GM21381 (cell line): ENCODE results near the gene PACRG.

Experiments used
- ATAC-seq: cut with Tn5 transposase; IDR thresholded peaks from one replicate; pipeline ENCODE4 v1.9.1; 2021; ENCODE audit warnings: mild to moderate bottlenecking, moderate library complexity; ENCODE audit not compliant: unreplicated experiment

PACRG gene

DNA sequence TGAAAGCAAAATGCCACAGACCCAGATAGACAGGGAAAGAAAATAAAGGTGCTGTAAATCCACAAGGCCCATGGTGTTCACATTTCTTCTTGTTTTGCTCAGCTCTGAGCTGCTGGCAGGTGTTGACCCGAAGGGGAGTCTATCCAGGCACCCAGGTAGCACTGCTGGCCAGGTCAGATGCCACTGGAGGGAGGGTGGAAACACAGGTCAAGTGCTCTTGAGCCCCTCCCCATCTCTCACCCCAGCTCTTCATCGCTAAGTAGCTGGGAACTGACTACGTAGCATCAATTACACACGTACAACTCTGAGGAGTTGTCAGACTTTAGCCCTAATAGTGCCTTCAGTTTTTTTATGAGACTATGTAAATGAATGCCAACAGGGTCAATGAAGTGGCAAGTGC is 399.0 kb downstream of the PACRG start:
- ATAC-seq: no peak

DNA sequence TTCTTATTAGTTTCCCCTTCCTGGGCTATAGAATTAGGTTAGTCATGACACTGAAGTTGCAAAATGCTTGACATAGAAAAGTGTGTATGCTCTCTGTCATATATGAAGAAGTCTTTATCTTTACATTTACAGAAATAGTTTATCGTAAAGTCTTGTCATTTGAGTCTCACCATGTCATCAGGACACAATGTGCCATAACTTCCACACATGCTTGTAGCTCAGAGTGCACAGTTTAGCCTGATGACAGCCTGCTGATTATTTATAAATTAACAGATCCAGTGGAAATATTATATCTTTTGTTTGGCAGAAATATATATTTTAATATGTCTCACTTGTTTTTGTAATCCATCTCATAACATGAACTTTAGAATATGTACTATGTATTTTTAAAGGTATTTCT is 399.8 kb downstream of the PACRG start:
- ATAC-seq: no peak

DNA sequence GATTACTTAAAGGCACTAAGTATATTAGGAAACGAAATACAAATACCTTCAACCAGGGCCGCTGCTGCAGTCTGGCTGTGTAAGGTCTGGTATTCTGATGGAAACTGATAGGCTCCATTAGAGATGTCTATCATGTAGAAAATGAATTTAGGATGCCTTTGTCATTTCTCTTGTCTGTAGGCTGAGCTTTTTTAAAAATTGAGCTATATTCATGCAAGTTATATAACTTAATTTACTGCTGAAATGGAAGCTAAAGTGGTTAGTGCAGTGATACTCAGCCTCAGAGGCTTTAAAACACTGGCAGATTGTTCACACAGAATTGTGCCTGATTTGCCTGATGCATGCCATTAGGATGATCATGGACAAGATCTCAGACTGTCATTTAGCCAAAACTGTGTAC is 400.6 kb downstream of the PACRG start:
- no peak for ATAC-seq

DNA sequence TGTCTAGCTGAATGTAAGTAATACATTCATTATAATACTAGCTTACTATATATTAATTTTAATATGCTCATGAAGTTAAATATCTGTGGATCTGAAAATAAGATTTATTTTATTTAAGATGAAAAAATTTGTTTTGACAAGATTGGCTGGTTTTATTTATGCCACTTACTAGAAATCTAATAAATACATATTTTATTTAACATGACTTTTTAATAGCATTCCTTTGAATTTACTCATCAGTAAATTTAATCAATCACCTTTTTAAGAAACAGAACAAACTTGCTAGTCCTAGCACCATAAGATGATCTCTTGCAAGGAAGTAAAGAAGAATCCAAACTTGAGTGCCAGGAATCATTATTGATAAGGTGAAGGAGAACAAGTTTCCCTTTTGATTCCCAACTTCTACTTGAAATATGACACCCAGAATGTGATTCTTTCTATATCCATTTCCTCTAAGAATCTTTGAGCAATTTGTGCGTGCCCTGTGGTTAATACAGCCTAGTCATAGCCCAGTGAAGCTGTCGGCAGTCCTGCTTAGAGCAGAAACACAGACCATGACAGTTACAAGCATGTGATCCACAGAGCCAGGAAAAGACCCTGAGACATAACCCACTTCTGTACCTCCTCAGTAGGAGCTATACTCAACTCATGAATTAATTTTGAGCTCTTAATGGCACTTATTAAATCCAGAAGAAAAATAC is 404.4 kb downstream of the PACRG start:
- no peak for ATAC-seq

DNA sequence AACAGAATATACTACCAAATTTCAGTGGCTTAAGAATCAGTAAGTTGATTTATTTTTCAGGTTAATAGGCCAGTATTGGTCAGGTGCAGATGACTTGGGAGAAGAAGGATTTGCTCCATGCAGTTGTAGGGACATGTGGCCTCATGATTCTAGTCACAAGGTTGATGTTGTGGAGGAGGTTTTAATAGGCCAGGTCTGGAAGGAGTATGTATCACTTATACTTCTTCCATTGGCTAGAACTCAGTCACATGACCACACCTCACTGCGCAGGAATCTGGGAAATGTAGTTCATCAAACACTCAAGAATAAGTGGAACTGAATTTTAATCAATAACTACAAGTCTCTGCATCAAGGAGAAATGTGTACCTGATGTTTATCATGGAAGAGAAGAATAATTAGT is 405.2 kb downstream of the PACRG start:
- ATAC-seq: no peak

DNA sequence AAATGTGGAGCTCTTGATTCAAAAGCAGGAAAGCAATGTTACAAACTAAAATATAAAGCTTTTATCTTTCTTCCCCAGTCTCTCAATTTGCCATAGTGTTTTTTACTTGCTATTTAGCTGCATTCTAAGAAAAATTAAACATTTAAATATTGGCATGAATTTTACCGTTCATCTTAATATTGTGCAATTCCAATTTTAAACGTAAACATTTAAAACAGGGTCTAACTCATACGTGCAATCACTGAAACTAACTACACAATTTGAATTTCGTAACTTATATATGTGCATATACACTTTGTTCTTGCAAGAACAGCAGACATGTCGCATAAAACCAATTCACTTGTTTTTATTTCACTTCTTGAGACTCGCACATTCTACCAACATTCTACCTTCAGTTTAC is 405.9 kb downstream of the PACRG start:
- ATAC-seq: no peak

DNA sequence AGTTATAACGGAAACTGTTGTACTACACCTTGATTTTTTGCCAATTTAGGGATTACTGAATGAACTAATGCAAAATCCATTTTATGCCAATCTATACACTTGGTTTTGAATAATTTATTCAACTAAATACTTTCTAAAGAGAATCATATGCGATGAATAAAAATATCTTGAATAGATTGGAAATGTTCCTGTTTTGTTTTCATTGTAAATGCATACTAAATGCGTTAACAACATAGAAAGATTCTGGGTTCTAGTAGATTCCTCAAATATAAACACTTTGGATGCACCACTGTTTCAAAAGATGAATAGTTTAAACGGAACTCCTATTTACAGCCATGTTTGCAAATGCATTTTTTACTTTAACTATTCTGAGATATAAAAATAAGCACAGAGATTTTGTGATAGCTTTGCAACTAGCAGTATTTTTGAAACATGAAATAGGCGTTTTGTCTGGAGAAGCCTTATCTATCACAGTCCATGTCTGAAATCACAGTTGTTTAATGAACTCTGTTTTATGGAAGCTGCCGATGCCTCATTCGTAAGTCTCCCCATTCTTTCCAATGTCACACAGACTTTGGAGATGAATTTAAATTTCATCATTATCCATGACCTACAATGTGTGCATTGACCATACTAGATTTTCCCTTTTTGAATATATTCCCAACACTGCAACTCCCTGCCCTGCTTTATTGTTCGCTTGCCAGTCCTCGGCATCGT is 409.1 kb downstream of the PACRG start:
- ATAC-seq: no peak

DNA sequence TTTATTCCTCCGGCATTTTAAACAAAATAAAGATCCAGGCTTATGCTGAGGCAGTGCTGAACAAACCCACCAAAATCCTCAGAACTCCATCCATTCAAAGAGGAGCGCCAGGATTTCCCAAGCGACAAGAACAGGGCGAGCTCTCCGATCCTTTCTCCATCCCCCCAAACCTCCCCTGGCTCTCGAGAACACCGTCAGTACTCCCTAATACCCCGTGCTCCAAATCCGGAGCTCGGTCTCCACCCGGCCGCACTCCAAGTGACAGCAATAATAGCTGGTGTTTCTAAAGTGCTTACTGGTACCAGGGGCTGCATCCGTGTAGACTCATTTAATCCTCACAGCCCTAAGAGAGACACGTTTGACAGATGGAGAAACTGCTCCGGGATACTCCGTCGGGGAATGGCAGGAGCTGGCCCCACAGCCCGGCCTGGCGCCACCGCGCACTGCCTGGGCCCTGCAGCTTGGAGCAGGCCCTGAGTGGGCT is 409.7 kb downstream of the PACRG start:
- ATAC-seq: no peak

DNA sequence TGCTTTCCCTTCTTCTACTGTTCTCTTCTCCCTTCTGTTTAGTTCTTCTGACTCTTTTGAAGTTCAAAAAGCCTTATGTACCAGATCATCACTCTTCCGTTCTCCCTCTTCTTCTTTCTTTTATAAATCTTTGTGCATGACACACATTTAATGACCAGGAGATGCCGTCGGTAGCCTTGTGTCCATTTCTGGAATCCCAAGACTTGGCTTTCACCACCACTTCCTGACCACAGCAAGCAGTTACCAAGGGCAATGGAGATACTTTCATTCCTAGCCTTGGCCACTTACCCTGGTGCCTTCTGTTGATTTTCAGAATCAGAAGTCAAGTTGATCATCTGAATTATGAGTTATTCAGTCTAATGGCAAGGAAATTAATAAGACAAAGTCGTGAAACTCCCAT is 418.3 kb downstream of the PACRG start:
- no peak for ATAC-seq

DNA sequence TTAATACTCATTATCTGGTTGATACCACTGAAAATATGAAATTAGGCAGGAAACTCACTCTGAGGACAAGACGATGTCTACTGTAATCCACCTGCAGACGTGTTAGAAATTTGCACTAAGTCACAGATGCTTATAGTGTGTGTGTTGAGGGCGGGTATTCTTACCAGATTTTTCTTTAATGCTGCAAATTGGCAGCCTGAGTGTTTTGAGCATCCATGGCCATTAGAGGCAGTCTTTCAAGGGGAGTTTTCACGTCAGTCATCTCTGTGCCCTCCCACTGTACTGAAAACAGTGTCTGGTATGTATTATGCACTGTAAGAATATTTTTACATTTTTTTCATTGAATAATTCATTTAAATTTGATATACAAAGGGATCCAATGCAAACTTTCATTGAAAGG is 420.2 kb downstream of the PACRG start:
- ATAC-seq: no peak

DNA sequence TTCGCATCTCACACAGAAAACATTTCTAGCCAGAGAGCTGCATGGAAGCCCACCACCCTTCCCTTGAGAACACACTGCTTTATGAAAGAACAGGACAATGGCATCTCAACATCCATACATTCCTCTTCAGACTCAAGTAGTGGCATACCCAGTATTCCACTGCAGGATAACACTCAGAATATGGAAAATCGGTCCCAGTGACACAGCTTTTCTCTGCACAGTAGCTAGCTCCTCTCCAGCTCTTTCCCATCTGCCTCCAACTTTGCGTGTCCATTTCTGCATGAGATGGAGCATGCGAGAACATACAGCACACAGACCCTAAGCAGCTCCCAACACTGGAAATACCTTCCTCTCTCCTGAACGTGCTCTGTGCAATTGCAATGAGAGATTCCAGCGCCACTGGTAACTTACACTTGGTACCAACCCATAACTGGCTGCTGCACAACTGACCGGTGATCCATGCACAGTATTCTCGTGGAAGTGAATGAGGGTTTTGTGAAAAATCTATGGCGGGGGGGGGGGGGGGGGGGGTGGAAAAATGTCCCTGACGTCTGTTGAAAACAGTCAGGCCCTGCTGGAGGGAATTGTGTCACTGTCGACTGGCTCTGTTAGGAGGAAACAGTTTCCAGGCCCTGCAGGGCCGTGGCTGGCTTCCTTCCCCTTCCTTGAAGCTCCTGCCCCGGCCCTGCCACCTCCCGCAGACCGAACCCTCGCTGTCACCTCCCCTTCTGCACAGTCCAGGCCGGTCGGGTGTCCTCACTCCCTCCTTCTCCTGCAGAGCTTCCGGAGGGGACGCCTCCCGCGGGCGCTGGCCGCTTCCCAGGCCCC is 420.9 kb downstream of the PACRG start:
- no peak for ATAC-seq

DNA sequence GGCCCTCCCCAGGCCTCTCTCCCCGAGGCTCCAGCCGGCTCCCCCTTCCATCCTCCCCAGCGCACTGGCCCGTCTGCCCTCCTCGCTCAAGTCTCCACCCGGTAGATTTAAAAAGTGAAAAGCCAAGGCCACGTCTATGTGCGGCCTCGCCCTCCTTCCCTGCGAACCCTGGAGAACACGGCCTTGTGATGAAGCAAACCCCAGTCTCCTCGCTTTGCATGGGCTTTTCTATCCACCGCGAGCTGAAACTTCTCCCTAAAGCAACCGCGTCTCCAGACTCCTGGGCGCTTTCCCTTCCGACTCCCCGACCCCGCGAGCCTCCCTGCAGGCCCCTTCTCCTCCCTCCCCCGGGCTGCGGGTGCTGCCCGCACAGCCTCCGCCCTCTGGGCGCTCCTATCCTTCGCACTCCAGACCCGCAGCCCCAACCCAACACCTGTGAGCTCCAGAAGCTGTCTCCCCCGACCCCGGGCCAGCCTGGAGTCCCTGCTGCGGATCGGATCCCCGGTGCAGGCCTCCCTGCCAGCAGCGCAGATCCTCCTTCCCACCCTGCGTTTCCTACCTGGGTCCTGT is 421.6 kb downstream of the PACRG start:
- no peak for ATAC-seq

DNA sequence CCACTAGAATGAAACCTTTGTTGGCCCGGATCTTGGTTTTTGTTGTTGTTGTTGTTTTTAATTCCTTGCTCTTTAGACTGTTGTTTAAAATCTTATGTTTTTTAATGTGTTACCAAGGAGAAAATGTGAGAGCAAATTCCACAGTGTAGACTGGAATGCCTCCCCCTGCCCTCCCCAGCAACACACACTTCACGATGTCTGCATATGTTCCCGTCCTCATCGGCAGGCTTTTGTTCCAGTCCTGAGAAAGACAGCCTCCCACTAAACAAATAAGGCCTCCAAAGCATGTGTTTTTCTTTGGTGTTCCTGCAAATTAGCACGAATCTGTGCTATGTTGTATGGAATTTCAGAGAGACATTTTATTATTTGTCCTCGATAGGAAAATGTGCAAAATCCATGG is 423.4 kb downstream of the PACRG start:
- ATAC-seq: no peak

DNA sequence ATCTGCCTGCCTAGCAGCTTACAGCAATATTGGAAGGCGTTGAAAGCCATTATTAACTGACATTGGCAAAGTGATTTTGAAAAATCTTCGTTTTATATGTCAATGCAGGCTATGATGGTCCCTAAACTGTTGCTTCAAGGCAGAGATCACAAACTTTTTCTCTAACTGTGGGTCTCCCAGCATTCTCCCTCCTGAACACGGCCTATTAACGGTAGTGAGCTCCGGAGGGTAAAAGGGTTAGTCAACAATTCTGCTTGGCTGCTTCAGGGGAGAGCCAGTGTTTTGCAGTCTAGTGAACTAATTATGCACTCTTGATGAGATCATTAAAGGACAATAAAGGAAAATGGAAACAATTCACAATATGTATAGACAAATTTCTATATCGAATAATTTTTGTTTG is 424.9 kb downstream of the PACRG start:
- ATAC-seq: no peak

DNA sequence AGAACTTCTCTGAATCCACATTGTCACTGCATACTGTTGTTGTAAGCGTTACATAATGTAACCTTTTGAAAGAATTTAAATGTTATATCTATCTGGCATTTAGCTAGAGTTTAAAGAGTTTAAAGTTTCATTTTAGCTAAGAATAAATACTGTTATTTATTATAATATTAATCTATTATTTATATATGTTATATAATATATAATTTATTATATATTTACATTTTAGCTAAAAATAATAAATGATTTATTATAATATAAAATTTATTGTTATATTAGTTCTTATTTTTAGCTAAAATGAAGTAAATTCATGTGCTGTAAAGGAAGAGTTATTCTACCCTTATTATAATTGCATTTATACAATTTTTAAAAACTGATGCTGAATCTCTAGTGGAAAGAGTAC is 431.3 kb downstream of the PACRG start:
- no peak for ATAC-seq

DNA sequence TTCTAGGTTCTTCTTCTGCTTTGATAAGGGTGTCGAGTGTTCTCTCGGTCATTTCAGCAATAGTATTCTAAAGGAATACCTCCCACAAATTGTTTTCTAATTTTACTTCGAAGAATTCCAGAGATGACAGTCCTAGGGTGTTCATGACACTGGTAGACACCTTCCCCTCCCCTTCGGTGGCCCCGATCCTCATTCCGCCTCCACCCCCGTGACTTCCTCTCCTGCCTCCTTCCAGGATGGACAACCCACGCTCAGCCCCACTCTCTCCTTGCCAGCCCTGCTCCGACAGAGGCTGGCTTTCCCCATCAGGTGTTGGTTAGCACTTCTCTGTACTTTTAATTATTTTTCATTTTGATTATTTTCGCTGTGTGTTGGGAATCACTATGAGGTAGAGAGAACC is 431.9 kb downstream of the PACRG start:
- no peak for ATAC-seq

DNA sequence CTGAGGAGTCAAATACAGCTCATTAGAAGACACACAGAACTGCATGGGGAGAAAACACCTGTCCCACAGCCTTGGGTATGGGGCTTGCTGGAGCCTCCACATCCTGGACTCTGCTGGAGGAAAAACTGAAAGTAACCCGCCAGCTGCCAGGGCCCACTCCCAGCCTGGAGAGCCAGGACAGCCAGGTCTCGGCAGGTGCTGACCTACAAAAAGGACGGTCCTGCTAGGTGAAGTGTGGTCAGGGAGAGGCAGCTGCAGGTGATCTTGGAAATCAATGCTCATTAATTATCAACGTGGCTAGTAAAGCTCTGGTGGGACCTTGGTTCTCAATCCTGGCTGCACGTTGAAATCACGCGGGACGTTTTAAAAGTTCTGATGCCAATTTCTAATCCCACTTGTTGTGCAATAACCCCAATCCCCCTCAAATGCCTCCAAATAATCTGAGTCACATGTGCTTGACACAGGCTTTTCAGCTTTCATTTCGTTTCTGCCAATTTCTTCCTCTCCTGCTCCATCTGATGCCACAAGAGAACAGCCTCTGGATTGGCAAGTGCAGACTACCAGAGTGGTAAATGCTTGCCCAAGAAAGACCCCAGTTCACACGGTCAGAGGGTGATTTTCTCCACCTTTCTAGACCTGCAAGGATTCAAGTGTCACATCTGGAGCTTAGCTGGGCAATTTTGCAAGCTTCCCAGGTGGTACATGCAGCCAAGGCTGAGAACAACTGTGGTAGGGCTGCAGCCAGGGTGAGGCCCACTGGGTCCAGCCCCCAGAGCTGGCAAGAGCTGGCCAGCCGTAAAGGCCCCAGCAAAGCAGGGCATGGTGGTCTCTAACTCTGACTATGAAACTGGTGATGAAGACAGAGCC is 434.5 kb downstream of the PACRG start:
- no peak for ATAC-seq

DNA sequence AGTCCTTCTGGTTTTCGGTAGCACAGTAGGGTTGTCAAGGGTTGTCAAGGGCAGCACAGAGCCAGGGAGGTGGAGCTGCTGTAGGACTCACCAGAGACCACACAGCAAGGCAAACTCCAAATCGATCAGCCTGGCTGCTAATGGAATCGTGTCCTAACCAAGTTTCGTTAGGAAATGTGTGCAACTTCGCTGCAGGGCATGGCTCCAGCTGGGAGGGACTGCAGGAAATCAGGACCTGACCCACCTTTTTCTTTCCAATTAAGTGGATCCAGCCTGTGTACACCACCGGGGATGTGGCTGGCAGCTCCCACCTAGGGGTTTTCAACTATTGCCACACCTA is 435.1 kb downstream of the PACRG start:
- ATAC-seq: no peak

DNA sequence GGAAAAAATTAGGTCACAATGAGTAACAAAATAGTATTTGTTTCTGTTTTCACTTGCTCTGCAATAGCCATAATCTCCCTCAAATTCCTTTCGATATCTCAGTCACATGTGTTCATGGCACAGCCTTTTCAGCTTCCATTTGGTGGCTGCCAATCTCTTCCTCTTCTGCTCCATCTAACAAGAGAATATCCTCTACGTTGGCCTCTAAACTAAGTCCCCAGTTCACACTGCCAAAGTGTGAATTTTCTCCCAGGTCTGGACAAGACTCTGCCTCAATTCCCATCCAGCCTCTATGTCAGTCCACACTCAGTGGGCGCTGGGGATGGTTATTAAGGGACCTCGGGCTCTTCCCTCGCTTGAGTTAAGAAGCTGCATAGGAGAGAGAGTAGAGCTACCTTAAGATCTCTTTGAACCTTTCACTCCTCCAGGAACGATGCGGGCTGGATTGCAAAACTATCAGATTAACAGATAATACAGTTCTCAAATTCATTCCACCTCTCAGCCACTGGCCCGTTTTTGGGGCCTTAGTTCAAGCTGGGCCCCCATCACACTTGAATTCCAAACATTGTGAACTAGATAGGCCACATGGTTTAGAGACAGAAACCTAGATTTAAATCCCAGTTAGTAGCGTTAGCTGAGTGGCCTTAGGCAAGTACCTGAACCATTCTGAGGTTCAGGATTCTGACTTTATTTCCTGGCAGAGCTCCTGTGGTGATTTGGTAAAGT is 436.6 kb downstream of the PACRG start:
- ATAC-seq: no peak
